WTC11 (cell line): Measurements from ENCODE around the gene PDIK1L. TPM values are rescaled to one million over a fixed set of nuclear protein-coding genes. Genes with fewer than 3 reads are reported as not detected.

ENCODE experiments used
- ATAC-seq: fragments of 200-7000 bp; cut with Tn5 transposase; 2 replicates; pipeline ENCODE4 v1.10.0; 2021; ENCODE audit warnings: mild to moderate bottlenecking, moderate library complexity
- CTCF ChIA-PET: fragments of 300-600 bp; sonication (Branson Sonifier 250); formaldehyde crosslinking; loops from one replicate; lab custom pipeline; 2021; ENCODE audit warnings: antibody characterized with exemption; lab: Charles Lee
- POLR2A ChIA-PET: fragments of 350-600 bp; sonication (Branson Sonifier 250); formaldehyde crosslinking; loops from one replicate; lab custom pipeline; 2021; ENCODE audit warnings: antibody characterized with exemption; lab: Charles Lee
- DNase-seq: peaks from one replicate; pipeline ENCODE4 v3.0.0; 2021; ENCODE audit warnings: low spot score
- H3K27ac Mint-ChIP-seq: 2 replicates; pipeline ENCODE4 v1.8.0; 2021; ENCODE audit warnings: mixed read lengths
- H3K27me3 Mint-ChIP-seq: 2 replicates; pipeline ENCODE4 v1.8.0; 2021; ENCODE audit warnings: low read depth, mild to moderate bottlenecking, moderate library complexity, mixed read lengths
- H3K36me3 Mint-ChIP-seq: 2 replicates; pipeline ENCODE4 v1.8.0; 2021; ENCODE audit warnings: mixed read lengths
- H3K4me1 Mint-ChIP-seq: 2 replicates; pipeline ENCODE4 v1.8.0; 2022; ENCODE audit warnings: mixed read lengths
- H3K4me3 Mint-ChIP-seq: 2 replicates; pipeline ENCODE4 v1.8.0; 2021; ENCODE audit warnings: mild to moderate bottlenecking, moderate library complexity, mixed read lengths
- H3K9me3 Mint-ChIP-seq: 2 replicates; pipeline ENCODE4 v1.8.0; 2021; ENCODE audit warnings: mixed read lengths
- ATF2 ChIP-seq: sonication (generic); formaldehyde crosslinking; IDR thresholded peaks from 2 replicates; pipeline ENCODE4 v1.8.1; 2022; ENCODE audit warnings: low read depth, missing genetic modification reagents, borderline replicate concordance
- FOXP1 ChIP-seq: sonication (generic); formaldehyde crosslinking; IDR thresholded peaks from 2 replicates; pipeline ENCODE4 v1.8.0; 2022; ENCODE audit warnings: missing genetic modification reagents, mild to moderate bottlenecking, moderate library complexity, borderline replicate concordance
- GABPB1 ChIP-seq: sonication (generic); formaldehyde crosslinking; IDR thresholded peaks from 2 replicates; pipeline ENCODE4 v1.8.1; 2023; ENCODE audit warnings: mild to moderate bottlenecking, missing genetic modification reagents
- PREB ChIP-seq: sonication (generic); formaldehyde crosslinking; IDR thresholded peaks from 2 replicates; pipeline ENCODE4 v1.8.1; 2022; ENCODE audit warnings: mild to moderate bottlenecking, missing genetic modification reagents, moderate library complexity, borderline replicate concordance
- SOX15 ChIP-seq: fragments of 250-450 bp; sonication (Bioruptor Pico); IDR thresholded peaks from 2 replicates; pipeline ENCODE4 v1.9.0; 2021; ENCODE audit warnings: mild to moderate bottlenecking
- USF1 ChIP-seq: sonication (generic); formaldehyde crosslinking; IDR thresholded peaks from 2 replicates; pipeline ENCODE4 v1.8.0; 2022; ENCODE audit warnings: mild to moderate bottlenecking, missing genetic modification reagents
- ZNF138 ChIP-seq: sonication (generic); formaldehyde crosslinking; conservative IDR thresholded peaks from 2 replicates; pipeline ENCODE4 v1.8.1; 2022; ENCODE audit warnings: mild to moderate bottlenecking, moderate library complexity, missing genetic modification reagents
- ZNF317 ChIP-seq: sonication (generic); formaldehyde crosslinking; IDR thresholded peaks from 2 replicates; pipeline ENCODE4 v1.8.1; 2023; ENCODE audit warnings: low read depth, mild to moderate bottlenecking, moderate library complexity, missing genetic modification reagents, borderline replicate concordance
- ZNF416 ChIP-seq: fragments of 250-450 bp; sonication (Bioruptor Pico); IDR thresholded peaks from 2 replicates; pipeline ENCODE4 v1.9.0; 2021; ENCODE audit warnings: mild to moderate bottlenecking, inconsistent platforms
- ZNF423 ChIP-seq: fragments of 250-450 bp; sonication (Bioruptor Pico); IDR thresholded peaks from 2 replicates; pipeline ENCODE4 v2.1.2; 2022; ENCODE audit warnings: mild to moderate bottlenecking, moderate library complexity
- total RNA-seq: library from RNA; stranded (reverse); gene quantifications from 3 replicates; pipeline ENCODE4 v1.2.3, GENCODE V29; 2021
- TF ChIP-seq, protein P1 (sequence below): sonication (generic); formaldehyde crosslinking; IDR thresholded peaks from 2 replicates; pipeline ENCODE4 v1.8.1; 2023; ENCODE audit warnings: mild to moderate bottlenecking, moderate library complexity, missing genetic modification reagents
- TF ChIP-seq, protein P2 (sequence below): sonication (generic); formaldehyde crosslinking; IDR thresholded peaks from 2 replicates; pipeline ENCODE4 v1.8.0; 2022; ENCODE audit warnings: mild to moderate bottlenecking, missing genetic modification reagents

The PDIK1L gene
- total RNA-seq, 1 experiment from 2014 or later, result 5.5 TPM

DNA sequence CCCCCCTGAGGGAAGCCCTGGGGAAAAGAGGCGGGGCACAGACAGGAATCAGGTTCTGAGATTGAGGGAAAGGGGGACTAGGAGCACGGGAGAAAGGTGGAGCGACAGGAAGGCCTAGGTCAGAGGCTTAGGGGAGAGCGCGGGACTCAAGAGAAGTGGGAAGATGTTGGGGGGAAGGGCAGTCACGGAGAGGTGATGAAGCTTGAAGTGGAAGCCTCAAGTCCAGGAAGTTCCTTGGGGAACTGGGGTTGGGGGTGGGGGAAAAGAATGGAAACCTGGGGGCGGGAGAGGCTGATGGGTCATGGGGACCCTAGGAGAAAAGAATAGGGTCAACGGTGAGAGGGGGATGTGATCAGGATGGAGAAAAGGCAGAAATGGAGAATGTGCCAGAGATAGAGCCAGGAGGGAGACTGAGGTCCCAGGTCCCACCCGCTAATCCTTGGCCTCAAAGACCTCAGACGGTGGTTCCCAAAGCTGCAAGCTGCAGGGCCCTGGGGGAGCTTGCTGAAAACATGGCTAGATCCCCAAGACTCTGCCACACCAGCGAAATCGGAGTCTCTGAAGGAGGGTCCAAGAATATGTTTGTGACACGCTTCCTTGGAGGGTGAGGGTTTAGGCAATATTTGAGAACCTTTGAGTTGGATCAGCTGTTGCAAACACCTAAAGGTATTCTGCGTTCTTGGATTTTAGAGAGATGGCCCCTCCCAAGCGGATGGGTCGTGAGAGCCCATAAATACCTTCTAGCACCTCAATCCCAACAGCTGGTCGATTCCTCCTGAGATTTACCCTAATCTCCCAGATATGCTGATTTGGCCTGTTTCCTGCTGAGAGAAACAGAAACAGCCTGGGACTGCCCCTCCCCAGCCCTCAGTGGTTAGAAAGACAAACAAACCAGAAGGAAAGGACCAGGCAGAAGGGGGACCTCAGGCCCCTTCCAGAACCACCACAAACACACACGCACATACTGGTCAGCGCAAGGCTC lies 53.5 kb downstream of the PDIK1L start:
- Mint-ChIP-seq H3K27me3 (peaks cover 58% of the 10 kb centered on the region), H3K36me3 (no peaks in the 10 kb centered on the region), H3K27ac (peak overlapping the region; percentile 91; the same call in 1 of the 2 replicates), H3K4me1 (peaks cover 37% of the 10 kb centered on the region), H3K4me3 (peak overlapping the region; percentile 83), H3K9me3 (no peaks in the 10 kb centered on the region)
- TF ChIP-seq, protein P1, sequence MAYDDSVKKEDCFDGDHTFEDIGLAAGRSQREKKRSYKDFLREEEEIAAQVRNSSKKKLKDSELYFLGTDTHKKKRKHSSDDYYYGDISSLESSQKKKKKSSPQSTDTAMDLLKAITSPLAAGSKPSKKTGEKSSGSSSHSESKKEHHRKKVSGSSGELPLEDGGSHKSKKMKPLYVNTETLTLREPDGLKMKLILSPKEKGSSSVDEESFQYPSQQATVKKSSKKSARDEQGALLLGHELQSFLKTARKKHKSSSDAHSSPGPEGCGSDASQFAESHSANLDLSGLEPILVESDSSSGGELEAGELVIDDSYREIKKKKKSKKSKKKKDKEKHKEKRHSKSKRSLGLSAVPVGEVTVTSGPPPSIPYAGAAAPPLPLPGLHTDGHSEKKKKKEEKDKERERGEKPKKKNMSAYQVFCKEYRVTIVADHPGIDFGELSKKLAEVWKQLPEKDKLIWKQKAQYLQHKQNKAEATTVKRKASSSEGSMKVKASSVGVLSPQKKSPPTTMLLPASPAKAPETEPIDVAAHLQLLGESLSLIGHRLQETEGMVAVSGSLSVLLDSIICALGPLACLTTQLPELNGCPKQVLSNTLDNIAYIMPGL (CRISPR knock-in tag), result no peak
- no peak for TF ChIP-seq ATF2 (CRISPR knock-in tag)
- TF ChIP-seq PREB (CRISPR knock-in tag), result no peak
- no peak for TF ChIP-seq ZNF416 (CRISPR knock-in tag)
- TF ChIP-seq ZNF423, result no peak
- TF ChIP-seq FOXP1 (CRISPR knock-in tag), result no peak
- TF ChIP-seq ZNF138 (CRISPR knock-in tag), result no peak
- TF ChIP-seq SOX15 (CRISPR knock-in tag), result no peak
- TF ChIP-seq, protein P2, sequence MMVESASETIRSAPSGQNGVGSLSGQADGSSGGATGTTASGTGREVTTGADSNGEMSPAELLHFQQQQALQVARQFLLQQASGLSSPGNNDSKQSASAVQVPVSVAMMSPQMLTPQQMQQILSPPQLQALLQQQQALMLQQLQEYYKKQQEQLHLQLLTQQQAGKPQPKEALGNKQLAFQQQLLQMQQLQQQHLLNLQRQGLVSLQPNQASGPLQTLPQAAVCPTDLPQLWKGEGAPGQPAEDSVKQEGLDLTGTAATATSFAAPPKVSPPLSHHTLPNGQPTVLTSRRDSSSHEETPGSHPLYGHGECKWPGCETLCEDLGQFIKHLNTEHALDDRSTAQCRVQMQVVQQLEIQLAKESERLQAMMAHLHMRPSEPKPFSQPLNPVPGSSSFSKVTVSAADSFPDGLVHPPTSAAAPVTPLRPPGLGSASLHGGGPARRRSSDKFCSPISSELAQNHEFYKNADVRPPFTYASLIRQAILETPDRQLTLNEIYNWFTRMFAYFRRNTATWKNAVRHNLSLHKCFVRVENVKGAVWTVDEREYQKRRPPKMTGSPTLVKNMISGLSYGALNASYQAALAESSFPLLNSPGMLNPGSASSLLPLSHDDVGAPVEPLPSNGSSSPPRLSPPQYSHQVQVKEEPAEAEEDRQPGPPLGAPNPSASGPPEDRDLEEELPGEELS (CRISPR knock-in tag), result no peak
- no peak for TF ChIP-seq GABPB1 (CRISPR knock-in tag)
- TF ChIP-seq ZNF317, result no peak
- ChIA-PET POLR2A (interaction anchor here (0.6 to 2.9 kb wide), 4 partner anchors 12 to 69 kb away, joined by 3 to 9 read pairs (median 4); partner anchors contain the start of genes CEP85, CNKSR1 and PDIK1L), CTCF (interaction anchor here (0.8 to 2.5 kb wide), 12 partner anchors 9 to 658 kb away, joined by 3 to 15 read pairs (median 8); partner anchors contain the start of genes CATSPER4, CEP85 and CNKSR1)
- DNase-seq, result no peak
- ATAC-seq, result no peak

DNA sequence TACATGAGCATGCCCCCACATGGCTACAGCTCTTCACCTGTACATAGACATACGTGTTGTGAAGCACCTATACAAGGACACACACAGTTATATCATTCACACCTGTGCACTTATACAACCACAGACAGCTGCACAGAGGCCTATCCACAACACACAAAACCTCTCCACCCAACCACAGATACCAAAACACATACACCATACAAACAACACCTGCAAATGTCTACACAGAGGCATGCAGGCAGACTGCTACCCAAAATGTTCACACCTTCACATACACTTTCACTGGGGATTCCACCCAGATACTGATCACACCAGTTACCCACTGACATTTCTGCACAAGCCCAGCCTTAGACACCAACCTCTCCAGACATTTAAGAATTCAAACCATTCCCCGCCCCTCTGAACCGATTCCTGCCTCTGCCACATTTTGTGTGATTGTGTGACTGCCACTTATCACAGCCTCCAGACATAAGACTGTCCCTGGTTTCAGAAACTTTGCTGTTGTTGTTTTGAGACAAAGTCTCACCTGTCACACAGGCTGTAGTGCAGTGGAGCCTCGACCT lies 55.2 kb downstream of the PDIK1L start:
- DNase-seq, result no peak
- Mint-ChIP-seq H3K36me3 (no peaks in the 10 kb centered on the region), H3K27ac (no peak overlapping the region), H3K4me1 (peaks cover 44% of the 10 kb centered on the region), H3K4me3 (no peak overlapping the region), H3K9me3 (no peaks in the 10 kb centered on the region), H3K27me3 (peaks cover 43% of the 10 kb centered on the region)
- TF ChIP-seq USF1 (CRISPR knock-in tag) (no peak), SOX15 (CRISPR knock-in tag) (no peak)
- ChIA-PET POLR2A (no interaction called here), CTCF (interaction anchor here (0.8 to 1.0 kb wide), 2 partner anchors 11 to 67 kb away, joined by 3 read pairs; partner anchors contain the start of genes CEP85 and CNKSR1)
- no peak for ATAC-seq
